Measurements from ENCODE around the gene CAMKK1. TPM values are rescaled to one million over a fixed set of nuclear protein-coding genes. Genes with fewer than 3 reads are reported as not detected.

CAMKK1 gene
- total and polyA plus RNA-seq, 2 experiments from 2014 or later, result 4.3 to 7.1 TPM

- H3K36me3 ChIP-seq (ENCODE audit: insufficient read depth), result no peaks in the 10 kb centered on the region
Measured at GRCh38 chr17:3852561-3852960, 40.3 kb downstream of the CAMKK1 start.

More at GRCh38 chr17:3852561-3852960, 40.3 kb downstream of the CAMKK1 start:
- H3K4me2 ChIP-seq, result no peak overlapping the region
- H2AFZ ChIP-seq, result no peak overlapping the region
- peaks cover 8% of the 10 kb centered on the region for H3K9me3 Mint-ChIP-seq
- no peak overlapping the region for H3K4me3 ChIP-seq
- no peaks in the 10 kb centered on the region for H3F3A ChIP-seq (replicated peaks; ENCODE audit: low read depth)
- H3K27me3 ChIP-seq (ENCODE audit: insufficient read depth), result no peaks in the 10 kb centered on the region
- H4K20me1 ChIP-seq (replicated peaks; ENCODE audit: insufficient read depth), result no peaks in the 10 kb centered on the region
- peaks cover 2% of the 10 kb centered on the region; the same call in 1 of the 3 replicates for H3K4me1 Mint-ChIP-seq
- H3K9me2 ChIP-seq (ENCODE audit: insufficient read depth), result no peaks in the 10 kb centered on the region
- no peaks in the 10 kb centered on the region for H3K79me2 ChIP-seq (replicated peaks; ENCODE audit: insufficient read depth)
- no peak for DNase-seq (ENCODE audit: low spot score)
- no peak overlapping the region for H3K27ac ChIP-seq (ENCODE audit: low read depth)
- ATAC-seq, result no peak
- no peak overlapping the region for H3K27ac Mint-ChIP-seq
- no peaks in the 10 kb centered on the region for H3K4me1 ChIP-seq (ENCODE audit: insufficient read depth)
- H3K4me3 Mint-ChIP-seq, result no peak overlapping the region
- H3K27me3 Mint-ChIP-seq (ENCODE audit: insufficient read depth, low read depth, poor library complexity), result peaks cover 4% of the 10 kb centered on the region
- H3K36me3 Mint-ChIP-seq (ENCODE audit: low read depth), result no peaks in the 10 kb centered on the region; the same call in 1 of the 3 replicates
- no peak for TF ChIP-seq ETS1 (IDR thresholded peaks at IDR 0.05)
- TF ChIP-seq ZNF462 (CRISPR knock-in tag; IDR thresholded peaks at IDR 0.05), result no peak
- no peak for TF ChIP-seq REST (IDR thresholded peaks at IDR 0.05; ENCODE audit: unreplicated experiment)
- TF ChIP-seq CREB1 (CRISPR knock-in tag; IDR thresholded peaks at IDR 0.05; ENCODE audit: low read depth), result no peak
- no peak for TF ChIP-seq POLR2AphosphoS5 (IDR thresholded peaks at IDR 0.05; ENCODE audit: low read depth)
- no peak for TF ChIP-seq CTCF (conservative IDR thresholded peaks at IDR 0.05; ENCODE audit: low read depth in 2 of 2)
- TF ChIP-seq STAT1 (IDR thresholded peaks at IDR 0.05; ENCODE audit: unreplicated experiment), result no peak
- TF ChIP-seq ZNF114 (CRISPR knock-in tag; IDR thresholded peaks at IDR 0.05), result no peak
- no peak for TF ChIP-seq NANOG (IDR thresholded peaks at IDR 0.05; ENCODE audit: borderline replicate concordance)
- TF ChIP-seq EZH2phosphoT487 (IDR thresholded peaks at IDR 0.05; ENCODE audit: unreplicated experiment), result no peak
- no peak for TF ChIP-seq JUNB (IDR thresholded peaks at IDR 0.05; ENCODE audit: unreplicated experiment)
- no peak for TF ChIP-seq EZH2 (IDR thresholded peaks at IDR 0.05; ENCODE audit: low read depth, unreplicated experiment)

All from GM23338 (cell line).